ENCODE measurements around the gene ARHGAP12. TPM values are rescaled to one million over a fixed set of nuclear protein-coding genes. Genes with fewer than 3 reads are reported as not detected.

ARHGAP12 gene
- total RNA-seq, 1 donor from 2014 or later: 30.4 TPM

- Mint-ChIP-seq H3K27ac (no peak overlapping the region), H3K4me3 (no peak overlapping the region), H3K9me3 (no peaks in the 10 kb centered on the region), H3K4me1 (ENCODE audit: unreplicated experiment) (peaks cover 14% of the 10 kb centered on the region), H3K27me3 (no peaks in the 10 kb centered on the region), H3K36me3 (peaks cover 22% of the 10 kb centered on the region)
- DNase-seq (ENCODE audit: extremely low spot score, unreplicated experiment): no peak
- TF ChIP-seq, protein P1, sequence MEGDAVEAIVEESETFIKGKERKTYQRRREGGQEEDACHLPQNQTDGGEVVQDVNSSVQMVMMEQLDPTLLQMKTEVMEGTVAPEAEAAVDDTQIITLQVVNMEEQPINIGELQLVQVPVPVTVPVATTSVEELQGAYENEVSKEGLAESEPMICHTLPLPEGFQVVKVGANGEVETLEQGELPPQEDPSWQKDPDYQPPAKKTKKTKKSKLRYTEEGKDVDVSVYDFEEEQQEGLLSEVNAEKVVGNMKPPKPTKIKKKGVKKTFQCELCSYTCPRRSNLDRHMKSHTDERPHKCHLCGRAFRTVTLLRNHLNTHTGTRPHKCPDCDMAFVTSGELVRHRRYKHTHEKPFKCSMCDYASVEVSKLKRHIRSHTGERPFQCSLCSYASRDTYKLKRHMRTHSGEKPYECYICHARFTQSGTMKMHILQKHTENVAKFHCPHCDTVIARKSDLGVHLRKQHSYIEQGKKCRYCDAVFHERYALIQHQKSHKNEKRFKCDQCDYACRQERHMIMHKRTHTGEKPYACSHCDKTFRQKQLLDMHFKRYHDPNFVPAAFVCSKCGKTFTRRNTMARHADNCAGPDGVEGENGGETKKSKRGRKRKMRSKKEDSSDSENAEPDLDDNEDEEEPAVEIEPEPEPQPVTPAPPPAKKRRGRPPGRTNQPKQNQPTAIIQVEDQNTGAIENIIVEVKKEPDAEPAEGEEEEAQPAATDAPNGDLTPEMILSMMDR (conservative IDR thresholded peaks at IDR 0.05): no peak
Measured at GRCh38 chr10:31886885-31887284, 41.7 kb downstream of the ARHGAP12 start.

DNA sequence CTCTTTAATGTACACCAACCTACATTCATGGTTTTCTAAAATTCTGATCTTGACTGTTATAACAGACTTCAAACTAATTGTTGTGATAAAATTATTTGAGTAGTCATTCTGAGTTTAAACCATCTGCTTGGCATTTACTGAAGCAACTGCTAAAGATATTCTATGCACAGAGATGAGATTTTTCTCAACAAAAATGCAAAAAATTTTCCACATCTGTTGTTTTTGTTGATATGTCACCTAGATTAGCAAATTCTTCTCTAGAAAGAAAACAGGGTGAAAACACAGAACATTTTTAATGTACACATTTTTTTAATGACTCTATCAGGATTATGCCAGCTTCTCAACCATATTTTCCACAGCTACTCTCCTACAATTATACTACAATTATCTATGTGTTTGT lies 42.7 kb downstream of the ARHGAP12 start:
- Mint-ChIP-seq H3K4me3 (no peak overlapping the region), H3K27ac (no peak overlapping the region), H3K36me3 (peaks cover 17% of the 10 kb centered on the region), H3K4me1 (ENCODE audit: unreplicated experiment) (peaks cover 14% of the 10 kb centered on the region), H3K9me3 (no peaks in the 10 kb centered on the region), H3K27me3 (no peaks in the 10 kb centered on the region)
- DNase-seq (ENCODE audit: extremely low spot score, unreplicated experiment): no peak
- TF ChIP-seq, protein P1 (conservative IDR thresholded peaks at IDR 0.05): no peak

DNA sequence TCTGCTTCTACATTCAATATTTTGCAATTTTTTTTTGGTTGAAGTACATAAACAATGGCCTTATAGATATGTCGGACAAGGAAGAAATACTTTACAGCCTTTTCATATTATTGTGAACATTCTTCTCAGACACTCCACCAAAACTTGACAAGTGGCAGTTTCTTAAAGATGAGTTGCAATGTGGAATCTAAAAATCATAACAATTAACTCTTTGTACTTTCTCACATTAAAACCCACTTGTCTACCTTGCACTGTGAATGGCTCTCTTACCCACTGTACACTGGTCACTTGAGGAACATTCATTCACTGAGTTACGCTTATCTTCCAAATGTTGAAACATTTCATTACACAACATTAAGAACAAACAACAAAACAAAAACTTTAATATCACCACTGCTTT lies 44.2 kb downstream of the ARHGAP12 start:
- Mint-ChIP-seq H3K27me3 (no peaks in the 10 kb centered on the region), H3K36me3 (peaks cover 21% of the 10 kb centered on the region), H3K27ac (peak overlapping the region; percentile 11), H3K4me3 (no peak overlapping the region), H3K4me1 (ENCODE audit: unreplicated experiment) (peaks cover 14% of the 10 kb centered on the region), H3K9me3 (no peaks in the 10 kb centered on the region)
- TF ChIP-seq, protein P1 (conservative IDR thresholded peaks at IDR 0.05): no peak
- DNase-seq (ENCODE audit: extremely low spot score, unreplicated experiment): no peak

DNA sequence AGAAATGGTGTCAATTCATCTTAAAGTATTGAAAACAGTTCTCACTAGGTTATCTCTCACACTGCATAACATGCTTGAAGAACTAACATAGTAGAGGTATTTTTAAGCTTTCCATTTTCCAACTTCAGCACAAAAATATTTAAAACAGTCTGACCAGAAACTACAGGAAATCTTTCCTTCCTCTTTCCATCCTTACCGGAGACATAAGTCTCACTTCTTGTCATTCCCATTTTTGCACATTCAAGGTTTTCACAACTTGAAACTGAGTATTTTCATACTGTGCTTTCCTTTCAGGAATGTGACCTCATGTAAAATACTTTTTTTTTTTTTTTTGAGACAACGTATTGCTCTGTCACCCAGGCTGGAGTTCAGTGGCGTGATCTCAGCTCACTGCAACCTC lies 45.2 kb downstream of the ARHGAP12 start:
- Mint-ChIP-seq H3K27me3 (no peaks in the 10 kb centered on the region), H3K4me1 (ENCODE audit: unreplicated experiment) (peaks cover 11% of the 10 kb centered on the region), H3K27ac (no peak overlapping the region), H3K9me3 (no peaks in the 10 kb centered on the region), H3K4me3 (no peak overlapping the region), H3K36me3 (peaks cover 18% of the 10 kb centered on the region)
- no peak for DNase-seq (ENCODE audit: extremely low spot score, unreplicated experiment)
- TF ChIP-seq, protein P1 (conservative IDR thresholded peaks at IDR 0.05): no peak

DNA sequence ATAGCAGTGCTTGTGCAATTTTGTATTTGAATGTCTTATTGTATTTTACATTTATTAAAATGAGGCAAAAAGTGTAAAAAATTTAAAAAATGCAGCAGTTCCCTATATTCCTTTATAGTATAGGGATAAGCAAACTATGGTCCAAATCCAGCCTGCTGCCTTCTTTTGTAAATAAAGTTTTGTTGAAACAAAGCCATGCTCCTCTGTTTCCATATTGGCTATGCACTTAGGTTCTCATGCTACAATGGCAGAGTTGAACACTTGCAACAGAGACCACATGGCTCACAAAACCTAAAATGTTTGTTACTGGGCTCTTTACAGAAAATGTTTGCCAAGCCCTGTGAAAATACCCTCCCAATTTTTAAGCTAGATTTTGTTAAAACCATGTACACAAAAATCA lies 50.1 kb downstream of the ARHGAP12 start:
- Mint-ChIP-seq H3K9me3 (no peaks in the 10 kb centered on the region), H3K27ac (no peak overlapping the region), H3K4me1 (ENCODE audit: unreplicated experiment) (peaks cover 17% of the 10 kb centered on the region), H3K4me3 (no peak overlapping the region), H3K27me3 (no peaks in the 10 kb centered on the region), H3K36me3 (peaks cover 7% of the 10 kb centered on the region)
- TF ChIP-seq, protein P1 (conservative IDR thresholded peaks at IDR 0.05): no peak
- no peak for DNase-seq (ENCODE audit: extremely low spot score, unreplicated experiment)
